NOMO-1 treated with dmso at 0.1 percent for 144 hours (cell line): ENCODE measurements around the gene KIR3DL2.
"Not testable (repeated sequence)": the region's sequence is repeated elsewhere in the genome, so short reads cannot be mapped to it uniquely, and the experiment has no call there.

Experiments used
- DNase-seq: peaks from one replicate; lab custom pipeline; 2025; ENCODE audit not compliant: unreplicated experiment; lab: John Stamatoyannopoulos, UW

Gene KIR3DL2

DNA sequence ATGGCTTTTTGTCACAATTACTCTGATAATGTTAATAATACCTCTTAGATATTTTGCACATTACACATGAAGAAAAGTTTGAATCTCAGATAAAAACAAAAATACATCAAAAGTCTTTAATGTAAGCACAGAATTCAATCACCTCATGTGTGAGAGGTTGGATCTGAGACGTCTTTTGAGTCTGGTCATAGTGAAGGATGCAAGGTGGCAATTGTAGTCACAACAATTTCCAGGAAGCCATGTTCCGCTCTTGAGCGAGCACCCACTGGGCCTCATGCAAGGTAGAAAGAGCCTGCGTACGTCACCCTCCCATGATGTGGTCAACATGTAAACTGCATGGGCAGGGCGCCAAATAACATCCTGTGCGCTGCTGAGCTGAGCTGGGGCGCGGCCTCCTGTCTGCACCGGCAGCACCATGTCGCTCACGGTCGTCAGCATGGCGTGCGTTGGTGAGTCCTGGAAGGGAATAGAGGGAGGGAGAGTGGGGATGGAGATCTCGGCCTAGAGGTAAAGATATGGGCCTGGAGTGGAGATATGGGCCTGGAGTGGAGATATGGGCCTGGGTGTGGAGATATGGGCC lies at the start of gene KIR3DL2:
TSS of gene KIR3DL2 (plus strand) at position 383 of the 580 bp plus-strand sequence. CDS start at position 416, 33 bp downstream.
- not testable (repeated sequence) for DNase-seq

DNA sequence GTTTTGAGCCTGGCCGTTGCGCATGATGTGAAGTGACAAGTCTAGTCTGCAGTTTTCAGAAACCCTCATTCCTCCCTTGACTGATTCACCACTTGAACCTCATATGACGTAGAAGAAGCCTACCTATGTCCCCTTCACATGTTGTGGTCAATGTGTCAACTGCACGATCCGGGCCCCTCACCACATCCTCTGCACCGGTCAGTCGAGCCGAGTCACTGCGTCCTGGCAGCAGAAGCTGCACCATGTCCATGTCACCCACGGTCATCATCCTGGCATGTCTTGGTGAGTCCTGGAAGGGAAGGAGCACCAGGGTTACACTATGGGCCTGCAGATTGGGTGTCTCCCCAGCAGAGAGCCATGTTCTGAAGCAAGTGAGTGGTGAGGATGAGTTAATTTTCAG lies 46.8 kb upstream of the KIR3DL2 start, which contains the start of gene KIR2DL4:
TSS of gene KIR2DL4 (plus strand) at position 201 of the 400 bp plus-strand sequence. CDS start at position 243, 42 bp downstream.
- no peak for DNase-seq

DNA sequence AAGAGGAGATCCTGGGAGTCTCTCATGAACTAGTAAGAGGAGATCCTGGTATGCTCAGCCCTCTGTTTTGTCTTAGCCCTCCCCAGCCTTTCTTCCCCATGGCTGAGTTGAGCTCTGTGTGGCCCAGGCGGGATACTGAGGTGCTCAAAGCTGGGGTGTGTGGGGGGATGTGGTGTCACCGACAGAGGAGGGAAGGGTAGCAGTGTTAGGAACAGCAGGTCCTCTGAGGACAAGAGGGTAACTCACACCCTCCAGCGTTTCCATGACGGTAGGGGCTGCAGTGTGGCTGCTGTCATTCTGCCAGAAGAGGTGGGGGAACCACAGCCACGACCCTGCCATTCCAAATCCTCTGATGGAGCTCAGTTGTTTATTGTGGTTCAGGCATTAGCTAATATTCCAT lies 46.1 kb upstream of the KIR3DL2 start:
- DNase-seq = no peak

DNA sequence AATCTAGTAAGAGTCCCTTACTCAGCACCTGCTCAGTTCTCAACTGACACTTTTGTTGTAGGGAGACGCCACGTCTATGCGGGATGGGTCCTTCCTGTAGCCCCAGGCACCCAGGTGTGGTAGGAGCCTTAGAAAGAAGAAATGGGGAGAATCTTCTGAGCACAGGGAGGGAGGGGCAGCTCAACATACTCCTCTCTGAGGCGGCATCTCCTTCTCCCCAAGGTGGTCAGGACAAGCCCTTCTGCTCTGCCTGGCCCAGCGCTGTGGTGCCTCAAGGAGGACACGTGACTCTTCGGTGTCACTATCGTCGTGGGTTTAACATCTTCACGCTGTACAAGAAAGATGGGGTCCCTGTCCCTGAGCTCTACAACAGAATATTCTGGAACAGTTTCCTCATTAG lies 45.7 kb upstream of the KIR3DL2 start:
- DNase-seq = no peak

DNA sequence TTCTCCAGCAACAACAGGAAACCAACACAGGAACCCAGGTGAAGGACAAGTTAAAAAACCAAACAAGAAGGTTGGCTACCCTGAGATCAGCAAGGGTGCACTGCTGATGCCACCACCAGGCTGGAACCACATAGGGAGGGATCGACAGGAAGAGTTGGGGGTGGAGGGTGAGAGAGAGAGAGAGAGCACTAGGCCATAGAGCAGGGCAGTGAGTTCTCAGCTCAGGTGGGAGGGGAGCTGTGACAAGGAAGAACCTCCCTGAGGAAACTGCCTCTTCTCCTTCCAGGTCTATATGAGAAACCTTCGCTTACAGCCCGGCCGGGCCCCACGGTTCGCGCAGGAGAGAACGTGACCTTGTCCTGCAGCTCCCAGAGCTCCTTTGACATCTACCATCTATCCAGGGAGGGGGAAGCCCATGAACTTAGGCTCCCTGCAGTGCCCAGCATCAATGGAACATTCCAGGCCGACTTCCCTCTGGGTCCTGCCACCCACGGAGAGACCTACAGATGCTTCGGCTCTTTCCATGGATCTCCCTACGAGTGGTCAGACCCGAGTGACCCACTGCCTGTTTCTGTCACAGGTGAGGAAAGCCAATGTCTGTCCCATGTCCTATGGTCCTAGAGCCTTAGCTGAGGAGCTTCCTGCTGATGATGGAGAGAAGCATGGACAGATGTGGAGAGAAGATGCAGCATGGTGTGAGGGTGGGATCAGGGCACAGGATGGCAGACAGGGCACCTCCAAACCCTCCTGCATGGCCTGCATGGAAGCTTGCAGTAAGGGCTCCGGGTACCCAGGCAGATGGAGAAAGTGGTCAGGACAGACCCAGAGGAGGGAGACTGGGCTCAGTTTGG lies 44.4 kb upstream of the KIR3DL2 start:
- DNase-seq = no peak

DNA sequence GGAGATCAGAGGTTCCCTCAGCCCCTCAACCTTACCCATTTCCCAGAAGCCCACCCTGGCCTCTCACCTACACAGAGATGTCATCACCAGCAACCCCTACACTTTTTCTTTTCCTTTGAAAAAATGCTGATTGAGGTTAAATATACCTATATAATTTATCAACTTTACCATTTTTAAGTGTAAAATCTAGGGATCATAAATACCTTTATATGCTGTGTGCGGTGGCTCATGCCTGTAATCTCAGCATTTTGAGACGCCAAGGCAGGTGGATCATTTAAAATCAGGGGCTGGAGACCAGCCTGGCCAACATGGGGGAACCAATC lies 43.8 kb upstream of the KIR3DL2 start:
- DNase-seq = no peak

DNA sequence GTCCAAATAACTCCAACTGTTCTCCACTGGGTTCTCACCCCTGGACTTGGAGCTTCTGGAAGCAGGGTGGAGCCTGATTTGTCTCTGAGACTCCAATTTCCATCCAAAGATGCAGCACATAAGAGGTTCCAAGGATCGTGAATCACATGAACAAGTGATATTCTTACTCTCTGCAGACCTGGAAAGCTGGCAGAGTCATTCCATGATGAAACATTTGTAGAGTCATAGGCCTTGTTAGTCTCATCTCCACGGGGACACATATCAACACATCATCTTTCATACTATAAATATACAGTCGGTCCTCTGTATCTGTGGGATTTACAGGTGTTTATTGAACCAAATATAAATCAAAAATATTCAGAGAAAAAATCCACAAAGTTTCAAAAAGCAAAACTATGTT lies 35.7 kb upstream of the KIR3DL2 start:
- DNase-seq = not testable (repeated sequence)

DNA sequence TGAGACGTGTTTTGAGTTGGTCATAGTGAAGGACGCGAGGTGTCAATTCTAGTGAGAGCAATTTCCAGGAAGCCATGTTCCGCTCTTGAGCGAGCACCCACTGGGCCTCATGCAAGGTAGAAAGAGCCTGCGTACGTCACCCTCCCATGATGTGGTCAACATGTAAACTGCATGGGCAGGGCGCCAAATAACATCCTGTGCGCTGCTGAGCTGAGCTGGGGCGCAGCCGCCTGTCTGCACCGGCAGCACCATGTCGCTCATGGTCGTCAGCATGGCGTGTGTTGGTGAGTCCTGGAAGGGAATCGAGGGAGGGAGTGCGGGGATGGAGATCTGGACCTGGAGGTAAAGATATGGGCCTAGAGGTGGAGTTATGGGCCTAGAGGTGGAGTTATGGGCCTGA lies 34.0 kb upstream of the KIR3DL2 start, which contains the start of gene KIR3DL1:
TSS of gene KIR3DL1 (plus strand) at position 218 of the 400 bp plus-strand sequence.
- not testable (repeated sequence) for DNase-seq

DNA sequence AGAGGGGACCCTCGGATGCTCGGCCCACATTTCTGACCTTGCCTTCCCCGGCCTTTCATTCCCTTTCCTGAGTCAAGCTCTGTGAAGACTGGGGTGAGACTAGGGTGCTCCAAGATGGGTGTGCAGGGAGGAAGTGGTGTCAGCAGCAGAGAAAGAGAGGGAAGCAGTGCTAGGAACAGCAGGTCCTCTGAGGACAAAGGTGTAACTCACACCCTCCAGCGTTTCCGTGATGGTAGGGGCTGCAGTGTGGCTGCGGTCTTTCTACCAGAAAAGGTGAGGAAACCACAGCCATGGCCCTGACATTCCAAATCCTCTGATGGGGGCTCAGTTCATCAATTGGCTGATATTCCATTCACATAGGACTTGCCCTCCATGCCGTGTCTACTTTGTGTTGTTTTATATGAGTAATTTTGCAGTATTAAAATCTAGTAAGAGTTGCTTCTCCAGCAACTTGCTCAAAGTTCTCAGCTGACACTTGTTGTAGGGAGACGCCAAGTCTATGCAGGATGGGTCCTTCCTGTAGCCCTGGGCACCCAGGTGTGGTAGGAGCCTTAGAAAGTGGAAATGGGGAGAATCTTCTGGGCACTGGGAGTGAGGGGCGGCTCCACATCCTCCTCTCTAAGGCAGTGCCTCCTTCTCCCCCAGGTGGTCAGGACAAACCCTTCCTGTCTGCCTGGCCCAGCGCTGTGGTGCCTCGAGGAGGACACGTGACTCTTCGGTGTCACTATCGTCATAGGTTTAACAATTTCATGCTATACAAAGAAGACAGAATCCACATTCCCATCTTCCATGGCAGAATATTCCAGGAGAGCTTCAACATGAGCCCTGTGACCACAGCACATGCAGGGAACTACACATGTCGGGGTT lies 32.3 kb upstream of the KIR3DL2 start:
- DNase-seq = no peak

DNA sequence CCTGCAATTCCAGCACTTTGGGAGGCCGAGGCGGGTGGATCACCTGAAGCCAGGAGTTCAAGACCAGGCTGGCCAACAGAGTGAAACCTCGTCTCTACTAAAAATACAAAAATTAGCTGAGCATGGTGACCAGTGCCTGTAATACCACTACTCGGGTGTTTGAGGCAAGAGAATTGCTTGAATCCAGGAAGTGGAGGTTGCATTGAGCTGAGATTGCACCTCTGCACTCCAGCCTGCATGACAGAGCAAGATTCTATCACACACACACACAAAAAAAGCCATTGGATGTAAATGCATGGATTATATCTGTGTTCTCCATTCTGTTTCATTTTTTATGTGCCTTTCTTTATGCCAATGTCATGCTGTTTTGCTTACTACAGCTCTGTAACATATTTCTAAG lies 25.8 kb upstream of the KIR3DL2 start:
- DNase-seq = not testable (repeated sequence)

DNA sequence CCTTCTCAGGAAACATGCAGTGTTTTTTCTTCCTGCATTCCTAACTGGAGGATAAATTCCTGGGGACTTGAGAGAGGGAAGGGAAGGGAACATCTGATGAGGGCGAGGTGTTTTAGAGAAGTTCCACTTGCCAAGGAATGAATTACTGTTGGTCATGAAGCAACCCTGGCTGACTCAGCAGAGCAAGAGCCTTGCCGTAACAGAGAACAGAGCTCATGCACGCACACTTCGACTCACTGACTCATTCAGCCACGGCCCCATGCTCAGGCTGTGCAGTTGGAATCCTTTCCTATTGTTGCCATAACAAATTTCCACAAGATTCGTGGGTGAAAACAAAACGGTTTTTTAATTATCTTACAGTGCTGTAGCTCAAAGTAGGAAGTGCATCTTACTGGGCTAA lies 24.9 kb upstream of the KIR3DL2 start:
- not testable (repeated sequence) for DNase-seq

DNA sequence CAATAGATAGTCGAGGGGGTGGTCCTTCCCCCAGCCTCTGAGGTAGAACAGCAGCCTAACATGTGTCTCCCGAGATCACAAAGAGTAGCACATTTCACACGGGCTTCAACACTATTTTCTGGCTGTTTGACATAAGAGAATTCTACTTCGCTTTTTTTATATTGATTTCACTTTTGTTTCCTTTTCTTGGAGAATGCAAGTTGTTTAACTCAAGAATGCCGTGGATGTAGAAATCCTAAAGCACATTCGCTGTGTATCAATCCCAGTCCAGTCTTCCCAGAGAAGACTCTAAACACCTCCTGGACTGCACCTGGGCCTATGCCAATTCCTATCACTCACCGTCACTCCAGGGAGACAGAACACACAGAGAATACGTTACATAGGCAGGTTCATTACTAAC lies 22.2 kb upstream of the KIR3DL2 start:
- not testable (repeated sequence) for DNase-seq

DNA sequence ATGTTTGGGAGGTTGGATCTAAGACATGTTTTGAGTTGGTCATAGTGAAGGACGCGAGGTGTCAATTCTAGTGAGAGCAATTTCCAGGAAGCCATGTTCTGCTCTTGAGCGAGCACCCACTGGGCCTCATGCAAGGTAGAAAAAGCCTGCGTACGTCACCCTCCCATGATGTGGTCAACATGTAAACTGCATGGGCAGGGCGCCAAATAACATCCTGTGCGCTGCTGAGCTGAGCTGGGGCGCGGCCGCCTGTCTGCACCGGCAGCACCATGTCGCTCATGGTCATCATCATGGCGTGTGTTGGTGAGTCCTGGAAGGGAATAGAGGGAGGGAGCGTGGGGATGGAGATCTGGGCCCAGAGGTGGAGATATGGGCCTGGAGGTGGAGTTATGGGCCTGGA lies 17.7 kb upstream of the KIR3DL2 start, which contains the start of gene KIR2DS4:
TSS of gene KIR2DS4 (plus strand) at position 181 of the 400 bp plus-strand sequence.
- DNase-seq = not testable (repeated sequence)

DNA sequence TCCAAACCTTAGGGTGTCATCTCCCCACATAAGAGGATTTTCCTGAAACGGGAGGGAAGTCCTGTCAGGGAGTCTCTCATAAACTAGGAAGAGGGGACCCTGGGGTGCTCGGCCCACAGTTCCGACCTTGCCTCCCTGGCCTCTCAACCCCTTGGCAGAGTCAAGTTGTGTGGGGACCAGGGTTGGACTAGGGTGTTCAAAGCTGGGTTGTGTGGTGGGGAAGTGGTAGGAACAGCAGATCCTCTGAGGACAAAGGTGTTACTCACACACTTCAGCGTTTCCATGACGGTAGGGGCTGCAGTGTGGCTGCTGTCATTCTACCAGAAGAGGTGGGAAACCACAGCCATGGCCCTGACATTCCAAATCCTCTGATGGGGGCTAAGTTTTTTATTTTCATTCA lies 15.1 kb upstream of the KIR3DL2 start:
- not testable (repeated sequence) for DNase-seq

DNA sequence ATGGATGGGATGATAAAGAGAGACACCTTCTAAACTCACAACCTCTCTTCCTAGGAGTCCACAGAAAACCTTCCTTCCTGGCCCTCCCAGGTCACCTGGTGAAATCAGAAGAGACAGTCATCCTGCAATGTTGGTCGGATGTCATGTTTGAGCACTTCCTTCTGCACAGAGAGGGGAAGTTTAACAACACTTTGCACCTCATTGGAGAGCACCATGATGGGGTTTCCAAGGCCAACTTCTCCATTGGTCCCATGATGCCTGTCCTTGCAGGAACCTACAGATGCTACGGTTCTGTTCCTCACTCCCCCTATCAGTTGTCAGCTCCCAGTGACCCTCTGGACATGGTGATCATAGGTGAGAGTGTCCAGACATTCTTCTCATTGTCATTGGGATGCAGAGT lies 12.7 kb upstream of the KIR3DL2 start:
- not testable (repeated sequence) for DNase-seq

DNA sequence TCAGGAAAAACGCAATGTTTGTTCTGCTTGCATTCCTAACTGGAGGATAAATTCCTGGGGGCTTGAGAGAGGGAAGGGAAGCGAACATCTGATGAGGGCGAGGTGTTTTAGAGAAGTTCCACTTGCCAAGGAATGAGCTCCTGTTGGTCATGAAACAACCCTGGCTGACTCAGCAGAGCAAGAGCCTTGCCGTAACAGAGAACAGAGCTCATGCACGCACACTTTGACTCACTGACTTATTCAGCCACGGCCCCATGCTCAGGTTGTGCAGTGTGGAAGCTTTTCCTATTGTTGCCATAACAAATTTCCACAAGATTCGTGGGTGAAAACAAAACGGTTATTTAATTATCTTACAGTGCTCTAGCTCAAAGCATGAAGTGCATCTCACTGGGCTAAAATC lies 7.1 kb upstream of the KIR3DL2 start:
- DNase-seq = not testable (repeated sequence)

DNA sequence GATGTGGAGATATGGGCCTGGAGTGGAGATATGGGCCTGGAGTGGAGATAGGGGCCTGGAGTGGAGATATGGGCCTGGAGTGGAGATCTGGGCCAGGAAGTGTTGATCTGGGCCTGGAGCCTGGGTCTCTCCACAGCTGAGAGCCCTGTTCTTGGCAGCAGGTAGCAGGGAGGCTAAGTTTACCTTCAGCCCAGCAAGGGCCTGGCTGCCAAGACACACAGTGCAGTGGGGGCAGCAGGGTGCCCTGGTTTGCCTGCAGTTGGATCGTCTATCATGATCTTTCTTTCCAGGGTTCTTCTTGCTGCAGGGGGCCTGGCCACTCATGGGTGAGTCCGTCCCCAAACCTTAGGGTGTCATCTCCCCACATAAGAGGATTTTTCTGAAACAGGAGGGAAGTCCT lies 687 bp downstream of the KIR3DL2 start:
- DNase-seq = no peak

DNA sequence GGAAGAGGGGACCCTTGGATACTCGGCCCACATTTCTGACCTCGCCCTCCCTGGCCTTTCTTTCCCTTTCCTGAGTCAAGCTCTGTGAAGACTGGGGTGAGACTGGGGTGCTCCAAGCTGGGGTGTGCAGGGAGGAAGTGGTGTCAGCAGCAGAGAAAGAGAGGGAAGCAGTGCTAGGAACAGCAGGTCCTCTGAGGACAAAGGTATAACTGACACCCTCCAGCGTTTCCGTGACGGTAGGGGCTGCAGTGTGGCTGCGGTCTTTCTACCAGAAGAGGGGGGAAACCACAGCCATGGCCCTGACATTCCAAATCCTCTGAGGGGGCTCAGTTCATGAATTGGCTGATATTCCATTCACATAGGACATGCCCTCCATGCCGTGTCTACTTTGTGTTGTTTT lies 1.1 kb downstream of the KIR3DL2 start:
- DNase-seq = no peak

DNA sequence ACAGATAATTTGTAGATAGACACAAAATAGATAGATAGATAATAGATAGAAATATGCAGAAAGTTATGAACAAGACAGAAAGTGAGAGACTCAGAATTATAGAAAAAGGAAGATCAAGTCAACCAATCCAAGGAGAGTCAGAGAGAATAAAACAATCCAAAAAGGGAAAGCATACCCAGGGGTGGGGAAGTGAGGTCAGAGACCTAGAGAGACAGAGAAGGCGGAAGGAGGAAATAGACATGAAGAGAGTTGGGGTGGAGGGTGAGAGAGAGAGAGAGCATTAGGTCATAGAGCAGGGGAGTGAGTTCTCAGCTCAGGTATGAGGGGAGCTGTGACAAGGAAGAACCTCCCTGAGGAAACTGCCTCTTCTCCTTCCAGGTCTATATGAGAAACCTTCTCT lies 5.0 kb downstream of the KIR3DL2 start:
- peak; percentile 12 for DNase-seq

DNA sequence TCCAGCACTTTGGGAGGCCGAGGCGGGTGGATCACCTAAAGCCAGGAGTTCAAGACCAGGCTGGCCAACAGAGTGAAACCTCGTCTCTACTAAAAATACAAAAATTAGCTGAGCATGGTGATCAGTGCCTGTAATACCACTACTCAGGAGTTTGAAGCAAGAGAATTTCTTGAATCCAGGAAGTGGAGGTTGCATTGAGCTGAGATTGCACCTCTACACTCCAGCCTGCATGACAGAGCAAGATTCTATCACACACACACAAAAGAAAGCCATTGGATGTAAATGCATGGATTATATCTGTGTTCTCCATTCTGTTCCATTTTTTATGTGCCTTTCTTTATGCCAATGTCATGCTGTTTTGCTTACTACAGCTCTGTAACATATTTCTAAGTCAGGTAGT lies 8.2 kb downstream of the KIR3DL2 start:
- not testable (repeated sequence) for DNase-seq

DNA sequence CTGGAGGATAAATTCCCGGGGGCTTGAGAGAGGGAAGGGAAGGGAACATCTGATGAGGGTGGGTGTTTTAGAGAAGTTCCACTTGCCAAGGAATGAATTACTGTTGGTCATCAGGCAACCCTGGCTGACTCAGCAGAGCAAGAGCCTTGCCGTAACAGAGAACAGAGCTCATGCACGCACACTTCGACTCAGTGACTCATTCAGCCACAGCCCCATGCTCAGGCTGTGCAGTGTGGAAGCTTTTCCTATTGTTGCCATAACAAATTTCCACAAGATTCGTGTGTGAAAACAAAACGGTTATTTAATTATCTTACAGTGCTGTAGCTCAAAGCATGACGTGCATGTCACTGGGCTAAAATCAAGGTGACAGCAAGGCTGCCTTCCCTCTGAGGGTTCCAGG lies 9.2 kb downstream of the KIR3DL2 start:
- peak; percentile 16 for DNase-seq
